SK-N-SH treated with all-trans-retinoic acid at 6 μM for 48 hours (cell line): Measurements from ENCODE around the gene DDOST.

Source experiments
- ATAC-seq: fragments of 200-7000 bp; cut with Tn5 transposase; 3 replicates; pipeline ENCODE4 v1.9.1; 2020; ENCODE audit warnings: mild to moderate bottlenecking, moderate library complexity
- ARNTL ChIP-seq: fragments of 450-650 bp; formaldehyde crosslinking; IDR thresholded peaks from 2 replicates; pipeline ENCODE4 v1.5.0; 2020; ENCODE audit warnings: low read depth, mild to moderate bottlenecking, moderate library complexity, borderline replicate concordance
- BACH2 ChIP-seq: fragments of 250-450 bp; sonication (Bioruptor Pico); IDR thresholded peaks from 2 replicates; pipeline ENCODE4 v1.9.0; 2021; ENCODE audit warnings: mild to moderate bottlenecking, borderline replicate concordance
- CSDC2 ChIP-seq: fragments of 250-450 bp; sonication (Bioruptor Pico); IDR thresholded peaks from 2 replicates; pipeline ENCODE4 v1.5.0; 2020; ENCODE audit warnings: mild to moderate bottlenecking, moderate library complexity
- ESRRG ChIP-seq: fragments of 250-450 bp; sonication (Bioruptor Pico); IDR thresholded peaks from 2 replicates; pipeline ENCODE4 v1.6.1; 2021; ENCODE audit warnings: mild to moderate bottlenecking
- GLIS3 ChIP-seq: fragments of 250-450 bp; sonication (Bioruptor Pico); IDR thresholded peaks from 2 replicates; pipeline ENCODE4 v1.5.0; 2020; ENCODE audit warnings: mild to moderate bottlenecking, moderate library complexity
- ISL1 ChIP-seq: fragments of 250-450 bp; sonication (Bioruptor Pico); IDR thresholded peaks from 2 replicates; pipeline ENCODE4 v2.1.2; 2022; ENCODE audit warnings: mild to moderate bottlenecking, moderate library complexity
- OSR1 ChIP-seq: fragments of 250-450 bp; sonication (Bioruptor Pico); IDR thresholded peaks from 2 replicates; pipeline ENCODE4 v1.8.0; 2022; ENCODE audit warnings: moderate library complexity, mild to moderate bottlenecking, inconsistent platforms
- PPARA ChIP-seq: fragments of 250-450 bp; sonication (Bioruptor Pico); IDR thresholded peaks from 2 replicates; pipeline ENCODE4 v1.5.0; 2020; ENCODE audit warnings: mild to moderate bottlenecking, borderline replicate concordance
- RARB ChIP-seq: fragments of 250-450 bp; sonication (Bioruptor Pico); IDR thresholded peaks from 2 replicates; pipeline ENCODE4 v1.8.0; 2021; ENCODE audit warnings: mild to moderate bottlenecking, moderate library complexity
- SNAI2 ChIP-seq: fragments of 250-450 bp; sonication (Bioruptor Pico); IDR thresholded peaks from 2 replicates; pipeline ENCODE4 v1.5.0; 2020; ENCODE audit warnings: mild to moderate bottlenecking, moderate library complexity
- TCF4 ChIP-seq: fragments of 250-450 bp; sonication (Bioruptor Pico); IDR thresholded peaks from 2 replicates; pipeline ENCODE4 v1.8.0; 2021; ENCODE audit warnings: mild to moderate bottlenecking, moderate library complexity, borderline replicate concordance
- TOX ChIP-seq: fragments of 250-450 bp; sonication (Bioruptor Pico); IDR thresholded peaks from 2 replicates; pipeline ENCODE4 v1.8.0; 2021; ENCODE audit warnings: mild to moderate bottlenecking, moderate library complexity, borderline replicate concordance
- ZC3H10 ChIP-seq: fragments of 250-450 bp; sonication (Bioruptor Pico); IDR thresholded peaks from 2 replicates; pipeline ENCODE4 v1.5.1; 2021; ENCODE audit warnings: mild to moderate bottlenecking, moderate library complexity
- ZFP30 ChIP-seq: fragments of 450-650 bp; formaldehyde crosslinking; IDR thresholded peaks from 2 replicates; pipeline ENCODE4 v1.5.0; 2022; ENCODE audit warnings: mild to moderate bottlenecking, moderate library complexity
- ZNF565 ChIP-seq: fragments of 450-650 bp; formaldehyde crosslinking; conservative IDR thresholded peaks from 2 replicates; pipeline ENCODE4 v1.5.0; 2020; ENCODE audit warnings: low read depth, mild to moderate bottlenecking, moderate library complexity
- ZNF70 ChIP-seq: fragments of 450-650 bp; formaldehyde crosslinking; IDR thresholded peaks from 2 replicates; pipeline ENCODE4 v1.5.0; 2020; ENCODE audit warnings: mild to moderate bottlenecking, moderate library complexity
- ZNF8 ChIP-seq: fragments of 450-650 bp; formaldehyde crosslinking; IDR thresholded peaks from 2 replicates; pipeline ENCODE4 v1.5.0; 2020; ENCODE audit warnings: mild to moderate bottlenecking, moderate library complexity
- TF ChIP-seq, protein P1 (sequence below): fragments of 250-450 bp; sonication (Bioruptor Pico); IDR thresholded peaks from 2 replicates; pipeline ENCODE4 v1.5.1; 2021; ENCODE audit warnings: mild to moderate bottlenecking, moderate library complexity
- TF ChIP-seq, protein P2 (sequence below): fragments of 250-450 bp; sonication (Bioruptor Pico); IDR thresholded peaks from 2 replicates; pipeline ENCODE4 v1.5.1; 2020; ENCODE audit warnings: low read depth, mild to moderate bottlenecking, moderate library complexity
- TF ChIP-seq, protein P3 (sequence below): fragments of 250-450 bp; sonication (Bioruptor Pico); IDR thresholded peaks from 2 replicates; pipeline ENCODE4 v1.8.0; 2020; ENCODE audit warnings: mild to moderate bottlenecking, moderate library complexity, borderline replicate concordance
- TF ChIP-seq, protein P4 (sequence below): fragments of 250-450 bp; sonication (Bioruptor Pico); IDR thresholded peaks from 2 replicates; pipeline ENCODE4 v1.8.0; 2021; ENCODE audit warnings: low read depth, mild to moderate bottlenecking, moderate library complexity, borderline replicate concordance
- TF ChIP-seq, protein P5 (sequence below): fragments of 250-450 bp; sonication (Bioruptor Pico); IDR thresholded peaks from 2 replicates; pipeline ENCODE4 v1.5.0; 2020; ENCODE audit warnings: mild to moderate bottlenecking, moderate library complexity

The DDOST gene

DNA sequence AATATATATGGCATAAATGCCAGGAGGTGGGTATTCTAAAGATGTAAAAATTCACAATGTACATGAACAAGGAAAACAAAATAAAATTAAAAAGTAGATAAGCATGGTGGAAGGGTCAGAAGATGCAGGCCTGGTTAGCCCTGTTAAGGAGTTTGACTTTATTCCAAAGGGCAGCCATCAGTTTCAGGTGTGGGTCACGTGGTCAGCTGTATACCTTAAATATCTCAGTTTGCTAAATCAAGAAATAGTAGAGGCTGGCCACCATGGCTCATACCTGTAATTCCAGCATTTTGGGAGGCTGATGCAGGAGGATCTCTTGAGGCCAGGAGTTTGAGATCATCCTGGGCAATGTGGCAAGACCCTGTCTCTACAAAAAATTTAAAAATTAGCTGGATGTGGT lies 36.5 kb downstream of the DDOST start:
- no peak for ATAC-seq
- TF ChIP-seq, protein P1, sequence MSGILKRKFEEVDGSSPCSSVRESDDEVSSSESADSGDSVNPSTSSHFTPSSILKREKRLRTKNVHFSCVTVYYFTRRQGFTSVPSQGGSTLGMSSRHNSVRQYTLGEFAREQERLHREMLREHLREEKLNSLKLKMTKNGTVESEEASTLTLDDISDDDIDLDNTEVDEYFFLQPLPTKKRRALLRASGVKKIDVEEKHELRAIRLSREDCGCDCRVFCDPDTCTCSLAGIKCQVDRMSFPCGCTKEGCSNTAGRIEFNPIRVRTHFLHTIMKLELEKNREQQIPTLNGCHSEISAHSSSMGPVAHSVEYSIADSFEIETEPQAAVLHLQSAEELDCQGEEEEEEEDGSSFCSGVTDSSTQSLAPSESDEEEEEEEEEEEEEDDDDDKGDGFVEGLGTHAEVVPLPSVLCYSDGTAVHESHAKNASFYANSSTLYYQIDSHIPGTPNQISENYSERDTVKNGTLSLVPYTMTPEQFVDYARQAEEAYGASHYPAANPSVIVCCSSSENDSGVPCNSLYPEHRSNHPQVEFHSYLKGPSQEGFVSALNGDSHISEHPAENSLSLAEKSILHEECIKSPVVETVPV (CRISPR knock-in tag): no peak
- TF ChIP-seq, protein P2, sequence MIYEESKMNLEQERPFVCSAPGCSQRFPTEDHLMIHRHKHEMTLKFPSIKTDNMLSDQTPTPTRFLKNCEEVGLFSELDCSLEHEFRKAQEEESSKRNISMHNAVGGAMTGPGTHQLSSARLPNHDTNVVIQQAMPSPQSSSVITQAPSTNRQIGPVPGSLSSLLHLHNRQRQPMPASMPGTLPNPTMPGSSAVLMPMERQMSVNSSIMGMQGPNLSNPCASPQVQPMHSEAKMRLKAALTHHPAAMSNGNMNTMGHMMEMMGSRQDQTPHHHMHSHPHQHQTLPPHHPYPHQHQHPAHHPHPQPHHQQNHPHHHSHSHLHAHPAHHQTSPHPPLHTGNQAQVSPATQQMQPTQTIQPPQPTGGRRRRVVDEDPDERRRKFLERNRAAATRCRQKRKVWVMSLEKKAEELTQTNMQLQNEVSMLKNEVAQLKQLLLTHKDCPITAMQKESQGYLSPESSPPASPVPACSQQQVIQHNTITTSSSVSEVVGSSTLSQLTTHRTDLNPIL (CRISPR knock-in tag): no peak
- no peak for TF ChIP-seq TOX (CRISPR knock-in tag)
- no peak for TF ChIP-seq ZNF70 (CRISPR knock-in tag)
- no peak for TF ChIP-seq BACH2
- TF ChIP-seq, protein P3, sequence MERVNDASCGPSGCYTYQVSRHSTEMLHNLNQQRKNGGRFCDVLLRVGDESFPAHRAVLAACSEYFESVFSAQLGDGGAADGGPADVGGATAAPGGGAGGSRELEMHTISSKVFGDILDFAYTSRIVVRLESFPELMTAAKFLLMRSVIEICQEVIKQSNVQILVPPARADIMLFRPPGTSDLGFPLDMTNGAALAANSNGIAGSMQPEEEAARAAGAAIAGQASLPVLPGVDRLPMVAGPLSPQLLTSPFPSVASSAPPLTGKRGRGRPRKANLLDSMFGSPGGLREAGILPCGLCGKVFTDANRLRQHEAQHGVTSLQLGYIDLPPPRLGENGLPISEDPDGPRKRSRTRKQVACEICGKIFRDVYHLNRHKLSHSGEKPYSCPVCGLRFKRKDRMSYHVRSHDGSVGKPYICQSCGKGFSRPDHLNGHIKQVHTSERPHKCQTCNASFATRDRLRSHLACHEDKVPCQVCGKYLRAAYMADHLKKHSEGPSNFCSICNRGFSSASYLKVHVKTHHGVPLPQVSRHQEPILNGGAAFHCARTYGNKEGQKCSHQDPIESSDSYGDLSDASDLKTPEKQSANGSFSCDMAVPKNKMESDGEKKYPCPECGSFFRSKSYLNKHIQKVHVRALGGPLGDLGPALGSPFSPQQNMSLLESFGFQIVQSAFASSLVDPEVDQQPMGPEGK (CRISPR knock-in tag): no peak
- TF ChIP-seq SNAI2 (CRISPR knock-in tag): no peak
- no peak for TF ChIP-seq GLIS3 (CRISPR knock-in tag)
- TF ChIP-seq CSDC2 (CRISPR knock-in tag): no peak
- TF ChIP-seq, protein P4, sequence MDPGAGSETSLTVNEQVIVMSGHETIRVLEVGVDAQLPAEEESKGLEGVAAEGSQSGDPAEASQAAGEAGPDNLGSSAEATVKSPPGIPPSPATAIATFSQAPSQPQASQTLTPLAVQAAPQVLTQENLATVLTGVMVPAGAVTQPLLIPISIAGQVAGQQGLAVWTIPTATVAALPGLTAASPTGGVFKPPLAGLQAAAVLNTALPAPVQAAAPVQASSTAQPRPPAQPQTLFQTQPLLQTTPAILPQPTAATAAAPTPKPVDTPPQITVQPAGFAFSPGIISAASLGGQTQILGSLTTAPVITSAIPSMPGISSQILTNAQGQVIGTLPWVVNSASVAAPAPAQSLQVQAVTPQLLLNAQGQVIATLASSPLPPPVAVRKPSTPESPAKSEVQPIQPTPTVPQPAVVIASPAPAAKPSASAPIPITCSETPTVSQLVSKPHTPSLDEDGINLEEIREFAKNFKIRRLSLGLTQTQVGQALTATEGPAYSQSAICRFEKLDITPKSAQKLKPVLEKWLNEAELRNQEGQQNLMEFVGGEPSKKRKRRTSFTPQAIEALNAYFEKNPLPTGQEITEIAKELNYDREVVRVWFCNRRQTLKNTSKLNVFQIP (CRISPR knock-in tag): no peak
- no peak for TF ChIP-seq ARNTL
- TF ChIP-seq, protein P5, sequence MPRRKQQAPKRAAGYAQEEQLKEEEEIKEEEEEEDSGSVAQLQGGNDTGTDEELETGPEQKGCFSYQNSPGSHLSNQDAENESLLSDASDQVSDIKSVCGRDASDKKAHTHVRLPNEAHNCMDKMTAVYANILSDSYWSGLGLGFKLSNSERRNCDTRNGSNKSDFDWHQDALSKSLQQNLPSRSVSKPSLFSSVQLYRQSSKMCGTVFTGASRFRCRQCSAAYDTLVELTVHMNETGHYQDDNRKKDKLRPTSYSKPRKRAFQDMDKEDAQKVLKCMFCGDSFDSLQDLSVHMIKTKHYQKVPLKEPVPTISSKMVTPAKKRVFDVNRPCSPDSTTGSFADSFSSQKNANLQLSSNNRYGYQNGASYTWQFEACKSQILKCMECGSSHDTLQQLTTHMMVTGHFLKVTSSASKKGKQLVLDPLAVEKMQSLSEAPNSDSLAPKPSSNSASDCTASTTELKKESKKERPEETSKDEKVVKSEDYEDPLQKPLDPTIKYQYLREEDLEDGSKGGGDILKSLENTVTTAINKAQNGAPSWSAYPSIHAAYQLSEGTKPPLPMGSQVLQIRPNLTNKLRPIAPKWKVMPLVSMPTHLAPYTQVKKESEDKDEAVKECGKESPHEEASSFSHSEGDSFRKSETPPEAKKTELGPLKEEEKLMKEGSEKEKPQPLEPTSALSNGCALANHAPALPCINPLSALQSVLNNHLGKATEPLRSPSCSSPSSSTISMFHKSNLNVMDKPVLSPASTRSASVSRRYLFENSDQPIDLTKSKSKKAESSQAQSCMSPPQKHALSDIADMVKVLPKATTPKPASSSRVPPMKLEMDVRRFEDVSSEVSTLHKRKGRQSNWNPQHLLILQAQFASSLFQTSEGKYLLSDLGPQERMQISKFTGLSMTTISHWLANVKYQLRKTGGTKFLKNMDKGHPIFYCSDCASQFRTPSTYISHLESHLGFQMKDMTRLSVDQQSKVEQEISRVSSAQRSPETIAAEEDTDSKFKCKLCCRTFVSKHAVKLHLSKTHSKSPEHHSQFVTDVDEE (CRISPR knock-in tag): no peak
- no peak for TF ChIP-seq RARB (CRISPR knock-in tag)
- no peak for TF ChIP-seq ESRRG (CRISPR knock-in tag)
- no peak for TF ChIP-seq ZNF565 (CRISPR knock-in tag)
- TF ChIP-seq ZNF8: no peak
- no peak for TF ChIP-seq ZFP30 (CRISPR knock-in tag)
- no peak for TF ChIP-seq TCF4
- no peak for TF ChIP-seq OSR1 (CRISPR knock-in tag)
- TF ChIP-seq ISL1 (CRISPR knock-in tag): no peak

DNA sequence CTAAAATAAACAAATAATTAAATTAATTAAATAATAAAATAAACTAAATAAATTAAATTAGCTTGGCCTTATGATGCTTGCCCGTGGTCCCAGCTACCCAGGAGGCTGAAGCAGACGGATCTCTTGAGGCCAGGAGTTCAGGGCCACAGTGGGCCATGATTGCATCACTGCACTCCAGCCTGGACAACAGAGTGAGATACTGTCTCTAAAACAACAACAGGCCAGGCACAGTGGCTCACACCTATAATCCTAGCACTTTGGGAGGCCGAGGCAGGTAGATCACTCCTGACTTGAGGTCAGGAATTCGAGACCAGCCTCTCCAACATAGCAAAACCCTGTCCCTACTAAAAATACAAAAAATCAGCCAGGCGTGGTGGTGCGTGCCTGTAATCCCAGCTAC lies 40.2 kb downstream of the DDOST start:
- TF ChIP-seq BACH2 (no peak), ZC3H10 (CRISPR knock-in tag) (no peak), ZNF70 (CRISPR knock-in tag) (no peak), OSR1 (CRISPR knock-in tag) (no peak), CSDC2 (CRISPR knock-in tag) (no peak), ESRRG (CRISPR knock-in tag) (no peak), RARB (CRISPR knock-in tag) (no peak), ZNF565 (CRISPR knock-in tag) (no peak), PPARA (CRISPR knock-in tag) (no peak), ZFP30 (CRISPR knock-in tag) (no peak), TCF4 (no peak), SNAI2 (CRISPR knock-in tag) (no peak), ZNF8 (no peak), TOX (CRISPR knock-in tag) (no peak), ARNTL (no peak)
- TF ChIP-seq, protein P2 (CRISPR knock-in tag): no peak
- TF ChIP-seq, protein P1 (CRISPR knock-in tag): no peak
- TF ChIP-seq, protein P5 (CRISPR knock-in tag): no peak
- TF ChIP-seq, all 23 proteins: peak for 0
- no peak for ATAC-seq
